ENCODE results near the gene DNAJC27. TPM values are rescaled to one million over a fixed set of nuclear protein-coding genes. Genes with fewer than 3 reads are reported as not detected.

The DNAJC27 gene
- total RNA-seq, 2 donors from 2014 or later = 6.2 to 6.5 TPM

DNA sequence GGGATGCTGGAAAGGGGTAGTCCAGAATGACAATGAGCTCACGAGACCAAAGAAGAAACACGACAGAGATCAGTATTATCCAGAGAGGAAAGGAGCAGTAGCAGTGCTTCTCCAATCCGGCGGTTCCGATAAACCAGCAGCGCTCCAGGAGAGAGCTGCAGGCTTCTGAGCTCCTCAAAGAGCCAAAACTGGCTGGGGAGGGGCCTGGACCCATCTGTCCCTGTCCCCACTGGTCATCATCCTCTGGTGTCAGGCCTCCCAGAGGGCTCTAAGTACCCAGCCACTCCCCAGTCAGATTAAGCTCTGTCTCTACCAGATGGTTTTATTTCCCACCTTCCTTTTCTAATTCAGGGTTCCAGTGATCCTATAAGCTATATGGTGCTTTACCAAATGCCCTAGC lies 23.2 kb downstream of the DNAJC27 start:
- Histone ChIP-seq H3K9ac (ENCODE audit: extremely low read depth, low read length, poor library complexity, severe bottlenecking) (no peak overlapping the region), H3K36me3 (ENCODE audit: control insufficient read depth, insufficient read depth, low read length) (peaks cover 23% of the 10 kb centered on the region), H3K4me3 (ENCODE audit: low read length) (no peak overlapping the region), H3K4me1 (ENCODE audit: control insufficient read depth, insufficient read depth, low read length) (no peaks in the 10 kb centered on the region), H3K27ac (ENCODE audit: low read depth, low read length) (no peak overlapping the region), H3K27me3 (ENCODE audit: control insufficient read depth, insufficient read depth, low read length, poor library complexity, severe bottlenecking) (no peaks in the 10 kb centered on the region), H3K9me3 (ENCODE audit: control insufficient read depth, low read length) (no peaks in the 10 kb centered on the region)
- no peaks in the 10 kb centered on the region for H3K9me3 Mint-ChIP-seq
- H3K4me3 Mint-ChIP-seq = no peak overlapping the region
- peaks cover 29% of the 10 kb centered on the region for H3K36me3 Mint-ChIP-seq (ENCODE audit: low read depth)
- no peaks in the 10 kb centered on the region for H3K4me1 Mint-ChIP-seq
- TF ChIP-seq CTCF (conservative IDR thresholded peaks at IDR 0.05) = no peak
- no peak for DNase-seq
- 92 to 98% methylated on average over 6 of the region's 6 CpGs for WGBS, 2 experiments (ENCODE audit: insufficient coverage in 1 of 2, insufficient read length in 1 of 2)
- no peaks in the 10 kb centered on the region for H3K27me3 Mint-ChIP-seq (ENCODE audit: insufficient read depth)
- no peak overlapping the region for H3K27ac Mint-ChIP-seq

GRCh38 chr2:24947561-24948157 lies 24.1 kb downstream of the DNAJC27 start:
- Histone ChIP-seq H3K9me3 (ENCODE audit: control insufficient read depth, low read length) (no peaks in the 10 kb centered on the region), H3K9ac (ENCODE audit: extremely low read depth, low read length, poor library complexity, severe bottlenecking) (no peak overlapping the region), H3K36me3 (ENCODE audit: control insufficient read depth, insufficient read depth, low read length) (peaks cover 23% of the 10 kb centered on the region), H3K4me1 (ENCODE audit: control insufficient read depth, insufficient read depth, low read length) (no peaks in the 10 kb centered on the region), H3K4me3 (ENCODE audit: low read length) (no peak overlapping the region), H3K27ac (ENCODE audit: low read depth, low read length) (no peak overlapping the region), H3K27me3 (ENCODE audit: control insufficient read depth, insufficient read depth, low read length, poor library complexity, severe bottlenecking) (no peaks in the 10 kb centered on the region)
- no peak overlapping the region for H3K4me3 Mint-ChIP-seq
- TF ChIP-seq CTCF (conservative IDR thresholded peaks at IDR 0.05) = no peak
- WGBS, 2 experiments (ENCODE audit: insufficient coverage in 1 of 2, insufficient read length in 1 of 2) = 94 to 97% methylated on average over 3 of the region's 3 CpGs
- no peaks in the 10 kb centered on the region for H3K4me1 Mint-ChIP-seq
- peaks cover 24% of the 10 kb centered on the region for H3K36me3 Mint-ChIP-seq (ENCODE audit: low read depth)
- DNase-seq = no peak
- H3K9me3 Mint-ChIP-seq = no peaks in the 10 kb centered on the region
- H3K27ac Mint-ChIP-seq = no peak overlapping the region
- no peaks in the 10 kb centered on the region for H3K27me3 Mint-ChIP-seq (ENCODE audit: insufficient read depth)

GRCh38 chr2:24945907-24946306 lies 25.8 kb downstream of the DNAJC27 start:
- Histone ChIP-seq H3K9me3 (ENCODE audit: control insufficient read depth, low read length) (no peaks in the 10 kb centered on the region), H3K27ac (ENCODE audit: low read depth, low read length) (no peak overlapping the region), H3K36me3 (ENCODE audit: control insufficient read depth, insufficient read depth, low read length) (peaks cover 10% of the 10 kb centered on the region), H3K4me1 (ENCODE audit: control insufficient read depth, insufficient read depth, low read length) (no peaks in the 10 kb centered on the region), H3K27me3 (ENCODE audit: control insufficient read depth, insufficient read depth, low read length, poor library complexity, severe bottlenecking) (no peaks in the 10 kb centered on the region), H3K9ac (ENCODE audit: extremely low read depth, low read length, poor library complexity, severe bottlenecking) (no peak overlapping the region), H3K4me3 (ENCODE audit: low read length) (no peak overlapping the region)
- WGBS, 2 experiments (ENCODE audit: insufficient coverage in 1 of 2, insufficient read length in 1 of 2) = 93 to 100% methylated on average over 3 to 4 of the region's 4 CpGs
- no peak for DNase-seq
- Mint-ChIP-seq H3K36me3 (ENCODE audit: low read depth) (peaks cover 12% of the 10 kb centered on the region), H3K27me3 (ENCODE audit: insufficient read depth) (no peaks in the 10 kb centered on the region), H3K4me3 (no peak overlapping the region), H3K27ac (no peak overlapping the region), H3K9me3 (no peaks in the 10 kb centered on the region), H3K4me1 (no peaks in the 10 kb centered on the region)
- TF ChIP-seq CTCF (conservative IDR thresholded peaks at IDR 0.05) = no peak
